Measurements from ENCODE around the gene GDF7.

GDF7 gene

GRCh38 chr2:20666304-20667150, at the start of gene GDF7:
GDF7 (plus strand) TSS chr2:20667144; CDS start chr2:20667240, 96 bp downstream.
- DNase-seq = no peak

GRCh38 chr2:20617892-20618467, 49.0 kb upstream of the GDF7 start:
- no peak for DNase-seq

GRCh38 chr2:20618468-20618885, 48.5 kb upstream of the GDF7 start:
- no peak for DNase-seq

GRCh38 chr2:20618886-20619521, 47.9 kb upstream of the GDF7 start:
- DNase-seq = no peak

GRCh38 chr2:20619624-20620024, 47.3 kb upstream of the GDF7 start:
- DNase-seq = no peak

GRCh38 chr2:20620271-20620681, 46.7 kb upstream of the GDF7 start:
- no peak for DNase-seq

- no peak for DNase-seq
These were observed 46.1 kb upstream of the GDF7 start for GRCh38 chr2:20620696-20621365.

GRCh38 chr2:20621366-20622295, 45.3 kb upstream of the GDF7 start:
- no peak for DNase-seq

- DNase-seq = no peak
These were observed 44.7 kb upstream of the GDF7 start for GRCh38 chr2:20622296-20622686.

- no peak for DNase-seq
These were observed 44.2 kb upstream of the GDF7 start for GRCh38 chr2:20622731-20623130.

GRCh38 chr2:20623241-20623640, 43.7 kb upstream of the GDF7 start:
- no peak for DNase-seq

GRCh38 chr2:20623741-20624155, 43.2 kb upstream of the GDF7 start:
- DNase-seq = no peak

- DNase-seq = no peak
These were observed 42.6 kb upstream of the GDF7 start for GRCh38 chr2:20624156-20624883.

- no peak for DNase-seq
These were observed 42.0 kb upstream of the GDF7 start for GRCh38 chr2:20624884-20625485.

- DNase-seq = no peak
These were observed 41.2 kb upstream of the GDF7 start for GRCh38 chr2:20625491-20626391.

GRCh38 chr2:20626392-20626697, 40.6 kb upstream of the GDF7 start:
- DNase-seq = no peak

- no peak for DNase-seq
These were observed 40.0 kb upstream of the GDF7 start for GRCh38 chr2:20626698-20627513.

GRCh38 chr2:20627712-20628380, 39.1 kb upstream of the GDF7 start:
- no peak for DNase-seq

GRCh38 chr2:20629181-20629580, 37.8 kb upstream of the GDF7 start:
- no peak for DNase-seq

Measured in NCI-H1436 (cell line).